CD14-positive monocyte (primary cell): Measurements from ENCODE around the gene ARMC5. TPM values are rescaled to one million over a fixed set of nuclear protein-coding genes. Genes with fewer than 3 reads are reported as not detected.

ENCODE experiments used
- DNase-seq, 3 donors: peaks; one replicate each; pipeline ENCODE4 v3.0.0-alpha.2; 2011 to 2022
- H2AFZ ChIP-seq: 2 replicates; pipeline ENCODE4 v1.6.0; 2012; ENCODE audit warnings: mild to moderate bottlenecking, low read depth, low read length, inconsistent platforms; ENCODE audit not compliant: insufficient read depth, poor library complexity, severe bottlenecking
- H3K27ac ChIP-seq, 2 donors: 1 replicate in 1 of 2; 2 replicates in 1 of 2; pipeline ENCODE4 v1.5.1; 2012 to 2013; ENCODE audit warnings: low read length in 2 of 2, control low read depth in 1 of 2, inconsistent platforms in 1 of 2, low read depth in 1 of 2, mild to moderate bottlenecking in 1 of 2
- H3K27me3 ChIP-seq, 2 donors: one replicate each; pipeline versions ENCODE4 v1.6.0 to v1.6.1; 2011 to 2013; ENCODE audit warnings: low read length in 2 of 2; ENCODE audit not compliant: control insufficient read depth in 2 of 2, insufficient read depth in 2 of 2
- H3K36me3 ChIP-seq, 2 donors: replicated peaks in 1 of 2; 1 replicate in 1 of 2; 2 replicates in 1 of 2; pipeline versions ENCODE4 v1.5.1 to v1.6.1; 2012 to 2013; ENCODE audit warnings: low read length in 2 of 2, control low read depth in 1 of 2, inconsistent platforms in 1 of 2, mild to moderate bottlenecking in 1 of 2; ENCODE audit not compliant: insufficient read depth in 2 of 2, control insufficient read depth in 1 of 2
- H3K4me1 ChIP-seq, 2 donors: 1 replicate in 1 of 2; 2 replicates in 1 of 2; pipeline versions ENCODE4 v1.5.1 to v1.6.1; 2012 to 2013; ENCODE audit warnings: low read length in 2 of 2, control low read depth in 1 of 2, inconsistent platforms in 1 of 2, mild to moderate bottlenecking in 1 of 2, moderate library complexity in 1 of 2; ENCODE audit not compliant: insufficient read depth in 2 of 2, control insufficient read depth in 1 of 2
- H3K4me2 ChIP-seq: replicated peaks from 2 replicates; pipeline ENCODE3; 2012; ENCODE audit warnings: low read length, moderate library complexity, mild to moderate bottlenecking; ENCODE audit not compliant: poor library complexity, severe bottlenecking; ENCODE audit errors: extremely low read depth
- H3K4me3 ChIP-seq, 3 experiments: fragments of 200-600 bp in 1 of 3; sonication (generic) in 1 of 3; replicated peaks in 1 of 3; 1 replicate in 2 of 3; 2 replicates in 1 of 3; pipeline ENCODE4 v1.5.1; 2011 to 2013; ENCODE audit warnings: low read length in 3 of 3, mild to moderate bottlenecking in 3 of 3, control low read depth in 2 of 3, low read depth in 2 of 3, inconsistent platforms in 1 of 3, moderate library complexity in 1 of 3
- H3K79me2 ChIP-seq: 2 replicates; pipeline ENCODE4 v1.6.0; 2012; ENCODE audit warnings: mild to moderate bottlenecking, control low read depth, inconsistent platforms, low read length, moderate library complexity; ENCODE audit not compliant: insufficient read depth
- H3K9ac ChIP-seq: 2 replicates; pipeline ENCODE4 v1.6.0; 2017; ENCODE audit warnings: low read length, mild to moderate bottlenecking; ENCODE audit not compliant: insufficient read depth, poor library complexity, severe bottlenecking
- H3K9me3 ChIP-seq, 2 donors: replicated peaks in 1 of 2; 1 replicate in 1 of 2; 2 replicates in 1 of 2; pipeline versions ENCODE4 v1.5.1 to v1.6.1; 2012 to 2013; ENCODE audit warnings: low read length in 2 of 2, control low read depth in 1 of 2; ENCODE audit not compliant: control insufficient read depth in 1 of 2, insufficient read depth in 1 of 2
- H4K20me1 ChIP-seq: 2 replicates; pipeline ENCODE4 v1.6.0; 2012; ENCODE audit warnings: mild to moderate bottlenecking, low read length, control low read depth, moderate library complexity; ENCODE audit not compliant: insufficient read depth
- H3K27ac Mint-ChIP-seq, 7 donors: one replicate each; pipeline ENCODE4 v1.8.0; 2020; ENCODE audit warnings: mild to moderate bottlenecking in 7 of 7, mixed read lengths in 7 of 7, moderate library complexity in 6 of 7, inconsistent platforms in 2 of 7
- H3K27me3 Mint-ChIP-seq, 3 donors: one replicate each; pipeline ENCODE4 v1.8.0; 2021 to 2022; ENCODE audit warnings: low read depth in 3 of 3, mild to moderate bottlenecking in 3 of 3, mixed read lengths in 3 of 3, moderate library complexity in 3 of 3, inconsistent platforms in 1 of 3
- H3K36me3 Mint-ChIP-seq, 2 donors: one replicate each; pipeline ENCODE4 v1.8.0; 2020; ENCODE audit warnings: mixed read lengths in 2 of 2, inconsistent platforms in 1 of 2, mild to moderate bottlenecking in 1 of 2
- H3K4me1 Mint-ChIP-seq: one replicate; pipeline ENCODE4 v1.8.0; 2020; ENCODE audit warnings: mild to moderate bottlenecking, mixed read lengths
- H3K4me3 Mint-ChIP-seq, 2 donors: one replicate each; pipeline ENCODE4 v1.8.0; 2020; ENCODE audit warnings: mild to moderate bottlenecking in 2 of 2, mixed read lengths in 2 of 2, moderate library complexity in 1 of 2
- H3K9me3 Mint-ChIP-seq, 7 donors: one replicate each; pipeline ENCODE4 v1.8.0; 2020 to 2022; ENCODE audit warnings: mixed read lengths in 7 of 7, mild to moderate bottlenecking in 6 of 7, moderate library complexity in 6 of 7, inconsistent platforms in 2 of 7
- CTCF ChIP-seq: fragments of 200-600 bp; IDR thresholded peaks from one replicate; pipeline ENCODE4 v1.8.0; 2022; ENCODE audit warnings: antibody characterized with exemption, mild to moderate bottlenecking
- WGBS: methylation state at CpG from one replicate; pipeline ENCODE4 v1.1.5; 2013; ENCODE audit warnings: missing lambda C conversion rate; ENCODE audit not compliant: insufficient coverage; 5-methylcytosine and 5-hydroxymethylcytosine counted together
- intact Hi-C, 2 donors: fragments of 100-400 bp; cut with micrococcal nuclease; formaldehyde crosslinking; loops; one replicate each; pipeline versions ENCODE4 v1.15.0 to v1.15.1; 2023
- polyA plus RNA-seq, 3 donors: library from polyadenylated mRNA; depleted of rRNA in 1 of 3; unstranded in 2 of 3; stranded (reverse) in 1 of 3; fragments of 300-500 nt in 2 of 3; fragments of >200 nt in 1 of 3; fragmentation: Illumina TruSeq in 2 of 3; gene quantifications; 1 replicate in 2 of 3; 2 replicates in 1 of 3; pipeline ENCODE4 v1.2.3, GENCODE V29; 2012 to 2021

The ARMC5 gene
- polyA plus RNA-seq, 3 donors, result 2.9 to 9.3 (median 4.2) TPM

GRCh38 chr16:31460582-31461002 lies 1.3 kb downstream of the ARMC5 start:
- H3K27ac Mint-ChIP-seq, result peak overlapping the region in 5 of 7 donors; percentile 60 to 95 (median 89)
- Histone ChIP-seq H4K20me1 (peaks cover 37% of the 10 kb centered on the region), H3K79me2 (peaks cover 46% of the 10 kb centered on the region), H3K4me3 (peak overlapping the region in 1 of 3 experiments; percentile 86), H3K4me2 (peak overlapping the region; percentile 93), H3K4me1 (peaks cover 41 to 45% of the 10 kb centered on the region in 2 donors), H3K9me3 (no peaks in the 10 kb centered on the region), H3K36me3 (peaks cover 25 to 40% of the 10 kb centered on the region in 2 donors), H3K27me3 (no peaks in the 10 kb centered on the region), H3K9ac (no peak overlapping the region), H3K27ac (no peak overlapping the region), H2AFZ (no peak overlapping the region)
- H3K9me3 Mint-ChIP-seq, result no peaks in the 10 kb centered on the region
- 79% methylated on average over 3 of the region's 8 CpGs for WGBS
- peak overlapping the region in 1 of 2 donors; percentile 78 for H3K4me3 Mint-ChIP-seq
- H3K36me3 Mint-ChIP-seq, result peaks cover 31 to 43% of the 10 kb centered on the region in 2 donors
- peak; percentile 82 for TF ChIP-seq CTCF
- DNase-seq, result peak; percentile 32 to 45 (median 41)
- intact Hi-C loops, result no loop called here
- H3K27me3 Mint-ChIP-seq, result peaks cover 0 to 6% (median 4%) of the 10 kb centered on the region in 3 donors
- peaks cover 41% of the 10 kb centered on the region for H3K4me1 Mint-ChIP-seq

- H3K27ac ChIP-seq, result no peak overlapping the region
- no peak overlapping the region for H3K9ac ChIP-seq
- no peak overlapping the region for H3K4me2 ChIP-seq
- Mint-ChIP-seq H3K36me3 (peaks cover 35 to 47% of the 10 kb centered on the region in 2 donors), H3K27ac (peak overlapping the region in 3 of 7 donors; percentile 26 to 62 (median 33)), H3K27me3 (peaks cover 0 to 4% (median 4%) of the 10 kb centered on the region in 3 donors), H3K4me3 (no peak overlapping the region), H3K9me3 (no peaks in the 10 kb centered on the region), H3K4me1 (peaks cover 39% of the 10 kb centered on the region)
- H3K4me1 ChIP-seq, result peaks cover 34 to 37% of the 10 kb centered on the region in 2 donors
- WGBS, result 89% methylated on average over 3 of the region's 10 CpGs
- intact Hi-C loops, result no loop called here
- DNase-seq, result no peak
- no peak overlapping the region for H3K4me3 ChIP-seq
- no peak for TF ChIP-seq CTCF
- peaks cover 32 to 48% of the 10 kb centered on the region in 2 donors for H3K36me3 ChIP-seq
- no peak overlapping the region for H2AFZ ChIP-seq
- no peaks in the 10 kb centered on the region for H3K9me3 ChIP-seq
- no peaks in the 10 kb centered on the region for H3K27me3 ChIP-seq
- H3K79me2 ChIP-seq, result peaks cover 39% of the 10 kb centered on the region
- H4K20me1 ChIP-seq, result peaks cover 29% of the 10 kb centered on the region
These were observed 2.1 kb downstream of the ARMC5 start for GRCh38 chr16:31461201-31461920.
